ENCODE measurements around the gene MC1R.
"Not testable (repeated sequence)": the region's sequence is repeated elsewhere in the genome, so short reads cannot be mapped to it uniquely, and the experiment has no call there.

The MC1R gene

GRCh38 chr16:89911375-89911774 is 7.3 kb upstream of the MC1R start:
- Histone ChIP-seq H3K4me3 (ENCODE audit: low read depth, low read length) (no peak overlapping the region), H3K4me1 (peaks cover 12% of the 10 kb centered on the region), H3K27me3 (no peaks in the 10 kb centered on the region), H3K9me3 (no peaks in the 10 kb centered on the region), H3K36me3 (peaks cover 62% of the 10 kb centered on the region)
- no peak for TF ChIP-seq CTCF (IDR thresholded peaks at IDR 0.05; ENCODE audit: low read depth, low read length)
- no peak for DNase-seq

- H3K4me3 ChIP-seq (ENCODE audit: low read depth, low read length), result no peak overlapping the region
- no peak for DNase-seq
- H3K27me3 ChIP-seq, result no peaks in the 10 kb centered on the region
- TF ChIP-seq CTCF (IDR thresholded peaks at IDR 0.05; ENCODE audit: low read depth, low read length), result no peak
- H3K4me1 ChIP-seq, result peaks cover 6% of the 10 kb centered on the region
- H3K9me3 ChIP-seq, result no peaks in the 10 kb centered on the region
- peaks cover 55% of the 10 kb centered on the region for H3K36me3 ChIP-seq
Observed at GRCh38 chr16:89912143-89912542, 6.5 kb upstream of the MC1R start.

GRCh38 chr16:89912627-89913026 is 6.0 kb upstream of the MC1R start:
- H3K4me3 ChIP-seq (ENCODE audit: low read depth, low read length), result no peak overlapping the region
- peaks cover 6% of the 10 kb centered on the region for H3K4me1 ChIP-seq
- no peaks in the 10 kb centered on the region for H3K9me3 ChIP-seq
- no peak for DNase-seq
- TF ChIP-seq CTCF (IDR thresholded peaks at IDR 0.05; ENCODE audit: low read depth, low read length), result no peak
- H3K27me3 ChIP-seq, result no peaks in the 10 kb centered on the region
- peaks cover 55% of the 10 kb centered on the region for H3K36me3 ChIP-seq

GRCh38 chr16:89913408-89914387 is 5.0 kb upstream of the MC1R start:
- H3K9me3 ChIP-seq, result no peaks in the 10 kb centered on the region
- H3K4me3 ChIP-seq (ENCODE audit: low read depth, low read length), result no peak overlapping the region

GRCh38 chr16:89914642-89915285 is 3.9 kb upstream of the MC1R start:
- not testable (repeated sequence) for H3K4me3 ChIP-seq (ENCODE audit: low read depth, low read length); DNase-seq; H3K9me3 ChIP-seq; H3K27me3 ChIP-seq
- H3K36me3 ChIP-seq, result peaks cover 47% of the 10 kb centered on the region
- peaks cover 10% of the 10 kb centered on the region for H3K4me1 ChIP-seq

More at GRCh38 chr16:89913408-89914387, 5.0 kb upstream of the MC1R start:
- no peak for TF ChIP-seq CTCF (IDR thresholded peaks at IDR 0.05; ENCODE audit: low read depth, low read length)
- Histone ChIP-seq H3K4me1 (peaks cover 8% of the 10 kb centered on the region), H3K36me3 (peaks cover 55% of the 10 kb centered on the region), H3K27me3 (no peaks in the 10 kb centered on the region)
- DNase-seq, result no peak

- no peak for TF ChIP-seq CTCF (IDR thresholded peaks at IDR 0.05; ENCODE audit: low read depth, low read length)
- no peak overlapping the region for H3K4me3 ChIP-seq (ENCODE audit: low read depth, low read length)
Observed at GRCh38 chr16:89915303-89916232, 3.1 kb upstream of the MC1R start.

More at GRCh38 chr16:89915303-89916232, 3.1 kb upstream of the MC1R start:
- peaks cover 11% of the 10 kb centered on the region for H3K4me1 ChIP-seq
- H3K27me3 ChIP-seq, result no peaks in the 10 kb centered on the region
- peaks cover 42% of the 10 kb centered on the region for H3K36me3 ChIP-seq
- no peak for DNase-seq
- no peaks in the 10 kb centered on the region for H3K9me3 ChIP-seq

Data from BE2C (cell line).